GM18951 (cell line): ENCODE measurements around the gene PNPLA3.
"Not testable (repeated sequence)": the region's sequence is repeated elsewhere in the genome, so short reads cannot be mapped to it uniquely, and the experiment has no call there.

Experiments
- POLR2A ChIP-seq: IDR thresholded peaks from 4 replicates; pipeline ENCODE4 v1.6.1; 2011; ENCODE audit warnings: mild to moderate bottlenecking; ENCODE audit not compliant: insufficient read length, insufficient read depth; ENCODE audit errors: extremely low read depth
- in situ Hi-C: fragments of 300-500 bp; cut with MboI; formaldehyde crosslinking; loops from one replicate; pipeline ENCODE4 v1.12.0; 2022; ENCODE audit warnings: low sequenced_read_pairs, mixed read lengths, inconsistent platforms; ENCODE audit not compliant: unreplicated experiment

Gene PNPLA3

DNA sequence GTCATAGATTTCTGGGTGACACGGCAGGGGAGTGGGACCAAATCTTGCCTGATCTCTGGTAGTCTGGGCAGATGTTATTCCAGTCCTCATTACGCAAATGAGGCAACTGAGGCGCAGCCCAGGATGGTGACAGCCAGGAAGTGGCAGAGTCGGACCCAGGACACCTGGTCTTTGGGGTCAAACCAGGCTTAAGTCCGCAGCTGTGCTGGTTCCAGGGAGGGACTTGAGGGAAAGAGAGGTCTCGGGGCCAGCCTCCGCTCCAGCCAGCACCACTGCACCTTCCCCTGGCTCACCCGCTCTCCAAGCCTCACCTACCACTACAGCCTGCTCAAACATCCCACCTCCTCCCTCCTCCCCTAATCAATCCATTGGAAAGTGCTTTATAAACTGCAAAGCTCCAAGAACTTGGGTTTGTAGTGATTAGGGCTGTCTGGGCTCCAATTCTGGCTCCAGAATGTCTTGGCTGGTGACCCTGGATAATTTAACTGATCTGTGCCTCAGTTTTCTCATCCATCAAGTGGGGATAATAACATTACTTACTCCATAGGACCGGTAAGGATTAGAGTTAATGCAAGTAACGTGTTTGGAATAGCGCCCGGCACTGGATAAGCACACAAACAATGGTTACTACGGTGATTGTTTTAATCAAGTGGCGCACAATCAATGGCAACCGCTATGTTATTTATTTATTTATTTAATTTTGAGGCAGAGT, 31.3 kb upstream of the PNPLA3 start:
- no peak for TF ChIP-seq POLR2A
- in situ Hi-C loops, result loop anchor here (25.0 kb wide), 1 partner anchor 505 kb away; no protein-coding TSS in a partner anchor

DNA sequence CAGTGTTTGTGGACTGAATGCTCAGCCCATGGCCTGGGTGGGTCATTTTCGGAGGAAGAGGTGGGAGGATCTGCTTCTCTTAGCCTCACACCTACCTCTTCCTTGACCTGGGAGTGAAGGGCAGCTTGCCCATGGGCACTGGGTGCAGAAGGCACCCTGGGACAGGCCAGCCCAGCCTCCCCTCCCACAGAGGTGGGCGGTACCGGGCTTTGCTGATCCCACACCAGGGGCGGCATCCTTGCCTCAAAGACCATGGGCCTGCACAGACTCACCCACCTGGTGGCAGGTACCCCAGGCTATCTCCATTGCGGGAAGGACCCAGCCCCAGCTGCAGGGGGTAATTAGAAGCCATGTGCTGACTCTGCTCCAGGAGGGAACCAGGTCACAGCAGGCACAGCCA, 30.3 kb upstream of the PNPLA3 start:
- in situ Hi-C loops, result loop anchor here (25.0 kb wide), 1 partner anchor 506 kb away; no protein-coding TSS in a partner anchor
- TF ChIP-seq POLR2A, result no peak

DNA sequence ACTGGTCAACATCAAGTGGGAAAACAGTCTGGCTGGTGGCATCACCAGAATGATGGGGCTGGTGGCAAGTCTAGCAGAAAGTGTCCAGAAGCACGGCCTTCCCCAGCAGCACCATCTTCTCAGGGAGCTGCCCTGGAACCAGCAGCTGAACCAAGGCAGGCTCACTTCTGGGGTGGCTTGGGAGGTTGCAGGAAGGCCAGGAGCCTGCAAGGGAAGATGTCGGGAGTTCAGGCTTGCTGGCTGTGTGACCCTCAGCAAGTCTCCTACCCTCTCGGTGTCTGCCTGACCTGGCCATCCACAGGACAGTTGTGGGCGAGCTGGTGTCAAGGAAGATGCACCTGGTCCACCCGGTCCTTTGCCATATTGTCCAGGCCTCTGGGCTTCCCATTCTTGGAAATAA, 29.5 kb upstream of the PNPLA3 start:
- in situ Hi-C loops, result loop anchor here (25.0 kb wide), 1 partner anchor 507 kb away; no protein-coding TSS in a partner anchor
- no peak for TF ChIP-seq POLR2A

DNA sequence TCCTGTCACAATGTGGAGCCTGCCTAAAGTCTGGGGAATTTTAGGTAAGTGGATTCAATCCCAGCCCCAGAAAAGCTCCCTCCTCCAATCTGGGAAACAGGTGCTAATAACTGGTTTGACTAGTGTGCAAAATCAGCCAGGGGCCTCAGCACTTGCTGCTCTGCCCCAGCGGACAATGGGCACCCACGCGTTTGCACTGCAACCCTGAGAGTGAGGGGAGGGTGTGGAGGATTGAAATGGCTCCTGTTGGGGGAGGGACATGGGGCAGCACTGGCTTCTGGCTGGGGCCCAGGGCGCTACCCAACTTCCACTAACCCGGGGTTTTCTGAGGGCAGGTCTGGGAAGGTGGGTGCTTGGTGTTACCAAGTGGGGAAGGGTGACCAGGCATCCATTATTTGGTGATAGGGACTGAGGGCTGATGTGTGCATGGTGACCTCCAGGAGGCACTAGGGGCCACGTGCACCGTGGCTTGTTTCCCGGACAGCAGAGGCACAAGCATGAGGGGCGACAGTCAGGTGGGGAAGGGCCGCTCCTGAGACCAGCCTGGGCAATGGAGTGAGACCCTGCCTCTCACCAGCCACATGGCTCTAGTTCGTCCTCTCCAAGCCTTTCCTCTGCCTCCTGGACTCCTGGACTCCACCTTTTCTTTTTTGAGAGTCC, 27.5 kb upstream of the PNPLA3 start:
- in situ Hi-C loops, result loop anchor here (25.0 kb wide), 1 partner anchor 509 kb away; no protein-coding TSS in a partner anchor
- TF ChIP-seq POLR2A, result no peak

DNA sequence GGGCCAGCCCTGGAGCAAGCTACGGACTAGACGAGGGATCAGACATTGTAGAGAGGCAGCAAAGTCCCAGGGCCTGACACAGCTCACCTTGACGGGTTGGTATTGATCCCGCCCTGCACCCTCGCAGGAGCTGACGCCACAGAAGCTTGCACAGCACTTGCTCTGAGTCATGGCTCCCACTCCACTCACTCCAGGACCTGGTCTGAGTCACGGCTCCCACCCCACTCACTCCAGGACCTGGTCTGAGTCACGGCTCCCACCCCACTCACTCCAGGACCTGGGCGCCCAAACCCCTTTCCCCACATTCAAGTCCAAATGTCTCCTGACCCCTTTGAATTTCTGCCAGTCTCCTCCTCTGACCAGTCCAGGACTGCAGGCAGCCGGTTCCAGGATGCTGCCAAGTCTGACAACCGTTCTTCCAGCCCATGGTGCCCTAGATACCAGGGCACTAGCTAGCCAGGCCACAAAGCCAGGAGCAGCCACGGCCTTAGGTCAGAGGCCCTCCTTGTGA, 25.8 kb upstream of the PNPLA3 start:
- in situ Hi-C loops, result loop anchor here (25.0 kb wide), 1 partner anchor 511 kb away; no protein-coding TSS in a partner anchor

DNA sequence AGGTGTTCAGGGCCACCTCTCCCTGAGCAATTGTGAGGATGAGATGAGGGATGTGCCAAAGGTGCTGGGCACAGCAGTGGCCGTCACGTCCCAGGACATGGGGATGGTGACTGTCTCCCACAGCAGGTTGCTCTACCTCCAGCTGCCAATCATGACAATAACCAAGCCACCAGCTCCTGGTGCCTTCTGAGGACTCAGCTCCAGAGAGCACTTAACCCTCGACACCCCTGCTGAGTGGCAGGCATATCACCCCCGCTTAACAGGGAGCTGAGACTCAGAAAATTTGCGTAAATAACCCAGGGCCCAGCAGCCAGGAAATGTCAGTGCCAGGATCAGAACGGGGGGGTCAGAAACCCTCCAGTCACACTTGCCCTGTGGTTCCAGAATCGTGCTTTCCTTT, 23.4 kb upstream of the PNPLA3 start:
- TF ChIP-seq POLR2A, result no peak
- in situ Hi-C loops, result no loop called here

More for the DNA sequence above, 25.8 kb upstream of the PNPLA3 start:
- no peak for TF ChIP-seq POLR2A

DNA sequence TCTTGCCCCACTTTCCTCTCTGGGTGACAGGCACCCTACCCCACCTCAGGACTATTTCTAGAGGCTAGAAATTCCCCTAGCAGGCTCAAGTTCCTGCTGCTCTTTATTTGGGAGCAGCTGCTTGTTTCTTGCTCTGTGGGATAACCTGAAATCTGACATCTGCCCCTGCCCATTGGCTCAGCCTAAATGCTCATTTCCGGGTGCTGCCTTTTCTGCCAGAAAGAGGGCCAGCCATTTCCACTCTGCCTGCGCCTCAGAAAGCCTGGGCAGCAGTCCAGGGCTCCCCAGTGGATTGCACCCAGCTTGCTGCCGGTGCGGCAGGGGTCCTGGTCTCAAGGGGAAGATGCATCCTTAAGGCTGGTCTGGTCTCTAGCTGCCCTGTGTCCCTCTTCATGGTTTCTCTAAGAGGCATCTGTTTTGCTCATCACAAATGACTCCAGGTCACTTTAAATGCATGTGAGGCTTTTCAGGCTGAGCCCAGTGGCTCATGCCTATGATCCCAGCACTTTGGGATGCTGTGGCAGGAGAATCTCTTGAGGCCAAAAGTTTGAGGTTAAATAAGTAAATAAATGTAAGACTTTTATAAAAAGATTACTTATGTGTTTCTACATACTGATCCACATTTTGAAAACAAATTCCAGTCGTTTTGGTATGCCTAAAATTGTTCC, 21.5 kb upstream of the PNPLA3 start:
- no peak for TF ChIP-seq POLR2A
- in situ Hi-C loops, result no loop called here

DNA sequence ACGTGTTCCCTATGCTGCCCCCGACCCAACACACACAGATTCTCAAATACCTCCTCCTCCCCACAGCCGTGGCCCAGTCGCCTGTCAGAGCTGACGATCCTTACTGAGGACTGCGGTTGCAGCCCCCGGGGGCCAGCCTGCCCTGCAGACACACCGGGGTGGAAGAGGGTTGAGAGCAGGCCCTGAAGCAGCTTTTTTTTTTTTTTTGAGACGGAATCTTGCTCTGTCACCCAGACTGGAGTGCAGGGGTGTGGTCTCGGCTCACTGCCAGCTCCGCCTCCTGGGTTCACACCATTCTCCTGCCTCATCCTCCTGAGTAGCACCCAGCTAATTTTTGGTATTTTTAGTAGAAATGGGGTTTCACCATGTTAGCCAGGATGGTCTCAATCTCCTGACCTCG, 20.6 kb upstream of the PNPLA3 start:
- in situ Hi-C loops, result not testable (repeated sequence)

- in situ Hi-C loops, result not testable (repeated sequence)
Measured at GRCh38 chr22:43904412-43904811, 19.2 kb upstream of the PNPLA3 start.

GRCh38 chr22:43905681-43906080, 17.9 kb upstream of the PNPLA3 start:
- no peak for TF ChIP-seq POLR2A
- in situ Hi-C loops, result no loop called here

DNA sequence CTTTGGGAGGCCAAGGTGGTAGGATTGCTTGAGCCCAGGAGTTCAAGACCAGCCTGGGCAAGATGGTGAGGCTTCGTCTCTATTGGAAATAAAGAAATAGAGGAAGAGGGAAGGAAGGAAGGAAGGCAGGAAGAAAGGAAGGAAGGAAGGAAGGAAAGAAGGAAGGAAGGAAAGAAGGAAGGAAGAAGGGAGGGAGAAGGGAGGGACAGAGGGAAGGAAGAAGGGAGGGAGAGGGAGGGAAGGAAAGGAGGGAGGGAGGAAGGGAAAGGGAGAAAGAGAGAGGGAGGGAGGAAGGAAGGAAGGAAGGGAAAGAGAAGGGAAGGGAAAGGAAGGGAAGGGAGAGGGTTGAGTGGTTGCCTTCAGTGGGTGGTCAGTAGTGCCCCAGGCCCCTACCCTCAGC, 13.9 kb upstream of the PNPLA3 start:
- no peak for TF ChIP-seq POLR2A
- in situ Hi-C loops, result no loop called here

DNA sequence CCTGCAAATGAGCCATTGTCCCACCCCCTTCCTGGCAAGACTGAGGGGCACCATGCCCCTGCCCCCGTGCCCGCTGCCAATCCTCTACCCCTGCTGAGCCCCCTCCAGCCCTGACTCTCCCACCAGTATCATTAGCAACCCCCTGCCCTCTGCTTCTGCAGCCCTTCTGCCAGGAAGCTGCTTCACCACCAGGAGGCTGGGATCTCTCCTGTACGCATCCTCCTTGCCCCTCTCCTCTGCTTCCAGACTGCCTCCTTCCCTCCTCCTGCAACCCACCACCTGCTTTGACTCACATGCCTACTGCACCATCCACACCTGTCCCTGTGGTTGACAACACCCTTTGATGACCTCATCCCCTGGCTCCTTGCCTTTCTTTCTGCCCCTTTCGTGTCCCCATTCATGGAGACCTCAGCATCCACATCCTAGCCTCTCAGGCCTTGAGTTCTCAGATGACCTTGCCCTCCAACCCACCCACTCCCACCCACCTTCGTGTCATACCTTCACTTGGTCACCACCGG, 13.4 kb upstream of the PNPLA3 start:
- in situ Hi-C loops, result no loop called here
- no peak for TF ChIP-seq POLR2A

DNA sequence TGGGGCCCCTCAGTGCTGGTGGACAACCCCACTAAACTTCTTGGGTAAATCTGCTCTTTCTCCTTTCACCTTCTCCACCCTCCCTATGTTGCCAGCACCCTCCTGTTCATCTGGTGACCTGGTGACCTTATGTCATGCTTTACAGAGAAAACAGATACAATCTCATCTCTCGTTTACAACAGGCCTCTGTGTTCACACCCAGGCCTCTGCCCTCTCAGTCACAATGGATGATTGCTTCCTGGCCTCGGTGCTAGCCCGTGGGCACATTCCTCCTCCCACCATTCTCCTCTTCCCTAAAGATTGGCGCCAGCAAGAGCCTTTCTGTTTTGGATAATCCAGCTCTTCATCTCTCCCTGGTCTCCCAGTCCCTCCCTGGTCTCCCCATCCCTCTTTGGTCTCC, 12.3 kb upstream of the PNPLA3 start:
- in situ Hi-C loops, result no loop called here
- TF ChIP-seq POLR2A, result no peak

DNA sequence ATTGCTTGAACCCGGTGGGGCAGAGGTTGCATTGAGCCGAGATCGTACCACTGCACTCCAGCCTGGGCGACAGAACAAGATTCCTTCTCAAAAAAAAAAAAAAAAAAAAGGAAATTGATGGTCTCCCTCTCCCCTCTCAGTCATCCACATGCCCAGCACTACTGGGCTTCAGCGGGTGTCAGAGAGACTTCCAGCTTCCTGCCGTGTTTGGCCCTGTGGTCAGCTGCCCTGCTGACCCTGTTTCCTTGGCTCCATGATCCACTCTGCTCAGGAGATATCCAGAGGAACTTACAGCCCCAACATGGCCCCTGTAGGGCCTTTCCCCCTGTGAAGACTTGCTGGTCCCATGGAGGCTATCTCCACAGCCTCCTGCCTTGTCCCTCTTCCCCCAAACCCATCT, 6.1 kb upstream of the PNPLA3 start:
- in situ Hi-C loops, result no loop called here
- TF ChIP-seq POLR2A, result no peak
